ENCODE results near the gene BAD. TPM values are rescaled to one million over a fixed set of nuclear protein-coding genes. Genes with fewer than 3 reads are reported as not detected.

BAD gene
- total and polyA plus RNA-seq, 2 of the 13 experiments (the other 11 are each of a cell fraction or from before 2014, with no cell fraction given) = 17.9 to 28.5 TPM

DNA sequence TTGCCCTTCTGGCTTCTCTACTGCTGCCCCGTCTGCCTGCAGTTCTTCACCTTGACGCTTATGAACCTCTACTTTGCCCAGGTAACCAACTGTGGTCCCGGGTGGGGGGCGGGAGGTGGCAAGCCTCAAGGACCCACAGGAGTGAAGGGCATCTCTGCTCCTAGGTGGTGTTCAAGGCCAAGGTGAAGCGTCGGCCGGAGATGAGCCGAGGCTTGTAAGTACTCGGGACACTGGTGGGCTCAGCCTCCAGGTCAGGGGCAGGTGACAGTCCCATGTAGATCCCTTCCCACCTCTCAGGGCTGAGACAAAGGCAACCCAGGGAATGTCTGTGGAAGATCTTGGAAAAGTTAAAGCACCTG is 2.3 kb upstream of the BAD start:
- Histone ChIP-seq H3K27ac (ENCODE audit: extremely low read length, insufficient read depth, low read length) (no peak overlapping the region), H2AFZ (ENCODE audit: low read length) (no peak overlapping the region), H3K9ac (ENCODE audit: insufficient read depth, low read depth, low read length) (no peak overlapping the region; the same call in 1 of the 2 replicates), H3K9me3 (ENCODE audit: low read length) (no peaks in the 10 kb centered on the region), H3K4me3 (replicated peaks in 1 of 3; ENCODE audit: insufficient read depth in 1 of 3, low read depth in 2 of 3, low read length in 3 of 3) (no peak overlapping the region; a peak in 1 of 6 replicates), H3K36me3 (replicated peaks in 1 of 2; ENCODE audit: control insufficient read depth in 1 of 2, insufficient read depth in 2 of 2, low read length in 2 of 2) (no peaks in the 10 kb centered on the region), H3K4me1 (ENCODE audit: insufficient read depth, low read length) (peaks cover 28% of the 10 kb centered on the region; the same call in 1 of the 2 replicates), H3K79me2 (ENCODE audit: insufficient read depth, low read length) (no peaks in the 10 kb centered on the region), H4K20me1 (ENCODE audit: insufficient read depth, low read length) (no peaks in the 10 kb centered on the region), H3K4me2 (ENCODE audit: low read depth, low read length) (peak overlapping the region; percentile 97; the same call in 1 of the 2 replicates), H3K27me3 (ENCODE audit: control insufficient read depth in 1 of 2, insufficient read depth in 2 of 2, low read length in 2 of 2) (peaks cover 4 to 16% of the 10 kb centered on the region in 2 experiments; a peak in 4 of 5 replicates)
- in situ Hi-C loops (cut with HindIII; ENCODE audit: extremely low pct_ligation_motif_present, low pct_unique_long_range_greater_than_20kb) = no loop called here
- ChIA-PET CTCF (ENCODE audit: low intra/inter-chr PET ratio, low total read pairs) (no interaction called here), POLR2A (interaction anchor here (2.4 kb wide), 1 partner anchor 31 kb away, joined by 14 read pairs; the partner anchor contains the start of genes PRDX5 and TRMT112)
- intact Hi-C loops (cut with micrococcal nuclease; ENCODE audit: unreplicated experiment) = no loop called here
- TF ChIP-seq HNRNPL (IDR thresholded peaks at IDR 0.05; ENCODE audit: low read depth, low read length) (0 out of 2 replicates have a peak, but pooled peaks have one; percentile 3), ZNF337 (CRISPR knock-in tag; IDR thresholded peaks at IDR 0.05; ENCODE audit: borderline replicate concordance, low read depth) (no peak)
- no TSS peak for BruUV-seq (replicated peaks)
- 70% methylated on average over 9 of the region's 9 CpGs for WGBS (ENCODE audit: low lambda C conversion rate)
- no peak for ATAC-seq
- no peak for DNase-seq (ENCODE audit: low spot score)
- no peak for FAIRE-seq

GRCh38 chr11:64285885-64286800 is 1.7 kb upstream of the BAD start:
- H3K4me2 ChIP-seq (ENCODE audit: low read depth, low read length) = peak overlapping the region; percentile 97
- H3K79me2 ChIP-seq (ENCODE audit: insufficient read depth, low read length) = no peaks in the 10 kb centered on the region
- DNase-seq (ENCODE audit: low spot score) (no peak), ATAC-seq (peak; percentile 40), FAIRE-seq (no peak)
- peaks cover 28% of the 10 kb centered on the region; the same call in 1 of the 2 replicates for H3K4me1 ChIP-seq (ENCODE audit: insufficient read depth, low read length)
- H3K36me3 ChIP-seq (replicated peaks in 1 of 2; ENCODE audit: control insufficient read depth in 1 of 2, insufficient read depth in 2 of 2, low read length in 2 of 2) = no peaks in the 10 kb centered on the region
- ChIA-PET POLR2A (interaction anchor here (2.4 to 4.6 kb wide), 3 partner anchors 15 to 31 kb away, joined by 10 to 48 read pairs (median 14); partner anchors contain the start of genes ESRRA, PRDX5 and TRMT112), CTCF (ENCODE audit: low intra/inter-chr PET ratio, low total read pairs) (no interaction called here)
- WGBS (ENCODE audit: low lambda C conversion rate) = 41% methylated on average over 19 of the region's 40 CpGs
- H3K4me3 ChIP-seq (replicated peaks in 1 of 3; ENCODE audit: insufficient read depth in 1 of 3, low read depth in 2 of 3, low read length in 3 of 3) = peak overlapping the region; percentile 69 to 97 (median 83)
- no peaks in the 10 kb centered on the region for H4K20me1 ChIP-seq (ENCODE audit: insufficient read depth, low read length)
- intact Hi-C loops (cut with micrococcal nuclease; ENCODE audit: unreplicated experiment) = loop anchor here (2.0 kb wide), 1 partner anchor 15 kb away; no protein-coding TSS in a partner anchor
- H3K27ac ChIP-seq (ENCODE audit: extremely low read length, insufficient read depth, low read length) = peak overlapping the region; percentile 79
- no peak overlapping the region for H2AFZ ChIP-seq (ENCODE audit: low read length)
- no peaks in the 10 kb centered on the region for H3K9me3 ChIP-seq (ENCODE audit: low read length)
- peaks cover 4 to 12% of the 10 kb centered on the region in 2 experiments; a peak in 3 of 5 replicates for H3K27me3 ChIP-seq (ENCODE audit: control insufficient read depth in 1 of 2, insufficient read depth in 2 of 2, low read length in 2 of 2)
- no TSS peak for BruUV-seq (replicated peaks)
- in situ Hi-C loops (cut with HindIII; ENCODE audit: extremely low pct_ligation_motif_present, low pct_unique_long_range_greater_than_20kb) = no loop called here
- peak overlapping the region; percentile 79 for H3K9ac ChIP-seq (ENCODE audit: insufficient read depth, low read depth, low read length)
- no peak for TF ChIP-seq ZNF468 (CRISPR knock-in tag; IDR thresholded peaks at IDR 0.05)
- no peak for TF ChIP-seq RFX5 (IDR thresholded peaks at IDR 0.05; ENCODE audit: low read depth, low read length)
- TF ChIP-seq, protein P1, sequence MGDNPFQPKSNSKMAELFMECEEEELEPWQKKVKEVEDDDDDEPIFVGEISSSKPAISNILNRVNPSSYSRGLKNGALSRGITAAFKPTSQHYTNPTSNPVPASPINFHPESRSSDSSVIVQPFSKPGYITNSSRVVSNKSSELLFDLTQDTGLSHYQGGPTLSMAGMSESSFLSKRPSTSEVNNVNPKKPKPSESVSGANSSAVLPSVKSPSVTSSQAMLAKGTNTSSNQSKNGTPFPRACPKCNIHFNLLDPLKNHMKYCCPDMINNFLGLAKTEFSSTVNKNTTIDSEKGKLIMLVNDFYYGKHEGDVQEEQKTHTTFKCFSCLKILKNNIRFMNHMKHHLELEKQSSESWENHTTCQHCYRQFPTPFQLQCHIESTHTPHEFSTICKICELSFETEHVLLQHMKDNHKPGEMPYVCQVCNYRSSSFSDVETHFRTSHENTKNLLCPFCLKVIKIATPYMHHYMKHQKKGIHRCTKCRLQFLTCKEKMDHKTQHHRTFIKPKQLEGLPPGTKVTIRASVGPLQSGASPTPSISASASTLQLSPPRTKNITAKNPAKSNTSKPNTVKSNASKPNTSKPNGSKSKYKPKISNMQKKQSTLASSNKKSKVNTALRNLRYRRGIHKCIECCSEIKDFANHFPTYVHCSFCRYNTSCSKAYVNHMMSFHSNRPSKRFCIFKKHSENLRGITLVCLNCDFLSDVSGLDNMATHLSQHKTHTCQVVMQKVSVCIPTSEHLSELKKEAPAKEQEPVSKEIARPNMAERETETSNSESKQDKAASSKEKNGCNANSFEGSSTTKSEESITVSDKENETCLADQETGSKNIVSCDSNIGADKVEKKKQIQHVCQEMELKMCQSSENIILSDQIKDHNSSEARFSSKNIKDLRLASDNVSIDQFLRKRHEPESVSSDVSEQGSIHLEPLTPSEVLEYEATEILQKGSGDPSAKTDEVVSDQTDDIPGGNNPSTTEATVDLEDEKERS (CRISPR knock-in tag; IDR thresholded peaks at IDR 0.05) = no peak
- no peak for TF ChIP-seq BCL6 (CRISPR knock-in tag; IDR thresholded peaks at IDR 0.05)
- no peak for TF ChIP-seq GATA4 (IDR thresholded peaks at IDR 0.05; ENCODE audit: borderline replicate concordance, low read depth)
- no peak for TF ChIP-seq ZNF558 (CRISPR knock-in tag; IDR thresholded peaks at IDR 0.05; ENCODE audit: borderline replicate concordance)
- TF ChIP-seq ARHGAP35 (CRISPR knock-in tag; IDR thresholded peaks at IDR 0.05; ENCODE audit: borderline replicate concordance) = no peak
- no peak for TF ChIP-seq ZNF24 (IDR thresholded peaks at IDR 0.05)
- TF ChIP-seq SALL1 (CRISPR knock-in tag; IDR thresholded peaks at IDR 0.05) = no peak
- TF ChIP-seq HNRNPLL (IDR thresholded peaks at IDR 0.05; ENCODE audit: low read depth, low read length, poor library complexity, severe bottlenecking) = peak; percentile 98
- TF ChIP-seq ZNF749 (CRISPR knock-in tag; IDR thresholded peaks at IDR 0.05; ENCODE audit: borderline replicate concordance) = no peak
- no peak for TF ChIP-seq ZNF720 (CRISPR knock-in tag; IDR thresholded peaks at IDR 0.05)
